IMR-90 (cell line): ENCODE data around the gene NMRAL1. TPM values are rescaled to one million over a fixed set of nuclear protein-coding genes. Genes with fewer than 3 reads are reported as not detected.
A peak's percentile ranks its signal among the peaks of the same experiment; 100 is the strongest.

Experiments used
- ATAC-seq: fragments of 200-7000 bp; cut with Tn5 transposase; 2 replicates; pipeline ENCODE4 v1.9.1; 2020; ENCODE audit warnings: low read depth, mild to moderate bottlenecking, moderate library complexity
- BruUV-seq: library from RNA; stranded (reverse); fragments of 400-500 nt; replicated peaks from 2 replicates; lab custom pipeline; 2021; lab: Mats Ljungman, UMichigan
- CTCF ChIA-PET: fragments of 300-600 bp; formaldehyde crosslinking; extraction: SDS; loops from one replicate; lab custom pipeline; 2021; ENCODE audit warnings: antibody characterized with exemption; lab: Yijun Ruan, JAX
- POLR2A ChIA-PET: fragments of 300-600 bp; sonication (Branson Sonifier 250); formaldehyde crosslinking; loops from one replicate; lab custom pipeline; 2022; ENCODE audit warnings: antibody characterized with exemption; ENCODE audit not compliant: unreplicated experiment; lab: Charles Lee
- DNase-seq: peaks from one replicate; pipeline ENCODE4 v3.0.0; 2013
- H2AFZ ChIP-seq: replicated peaks from 2 replicates; pipeline ENCODE3; 2013; ENCODE audit warnings: low read length, mild to moderate bottlenecking; ENCODE audit not compliant: poor library complexity
- H2AK5ac ChIP-seq: 2 replicates; pipeline ENCODE4 v1.6.1; 2013; ENCODE audit warnings: low read depth, low read length, inconsistent platforms
- H2AK9ac ChIP-seq: replicated peaks from 2 replicates; pipeline ENCODE3; 2013; ENCODE audit warnings: mild to moderate bottlenecking, low read depth, low read length, moderate library complexity; ENCODE audit not compliant: poor library complexity
- H2BK120ac ChIP-seq: 2 replicates; pipeline ENCODE4 v1.6.1; 2013; ENCODE audit warnings: low read depth, low read length, inconsistent platforms
- H2BK15ac ChIP-seq: 3 replicates; pipeline ENCODE4 v1.6.1; 2013; ENCODE audit warnings: low read depth, low read length, inconsistent platforms
- H2BK20ac ChIP-seq: 2 replicates; pipeline ENCODE4 v1.6.1; 2013; ENCODE audit warnings: low read depth, mild to moderate bottlenecking, inconsistent platforms, low read length, moderate library complexity
- H2BK5ac ChIP-seq: 2 replicates; pipeline ENCODE4 v1.6.1; 2013; ENCODE audit warnings: mild to moderate bottlenecking, low read depth, low read length, inconsistent platforms; ENCODE audit not compliant: poor library complexity, severe bottlenecking
- H3K14ac ChIP-seq: replicated peaks from 2 replicates; pipeline ENCODE4 v1.6.1; 2013; ENCODE audit warnings: low read depth, low read length, inconsistent platforms
- H3K18ac ChIP-seq: 2 replicates; pipeline ENCODE4 v1.6.1; 2013; ENCODE audit warnings: low read depth, low read length, control low read depth
- H3K23ac ChIP-seq: 2 replicates; pipeline ENCODE4 v1.6.1; 2013; ENCODE audit warnings: low read depth, low read length, inconsistent platforms
- H3K27ac ChIP-seq: 2 replicates; pipeline ENCODE4 v1.5.1; 2013; ENCODE audit warnings: mild to moderate bottlenecking, control low read depth, low read length; ENCODE audit not compliant: insufficient read depth
- H3K27me3 ChIP-seq: 2 replicates; pipeline ENCODE4 v1.6.1; 2013; ENCODE audit warnings: low read length; ENCODE audit not compliant: control insufficient read depth, insufficient read depth
- H3K36me3 ChIP-seq: 2 replicates; pipeline ENCODE4 v1.6.1; 2013; ENCODE audit warnings: low read length, mixed read lengths; ENCODE audit not compliant: control insufficient read depth, insufficient read depth
- H3K4ac ChIP-seq: 2 replicates; pipeline ENCODE4 v1.6.1; 2013; ENCODE audit warnings: low read depth, low read length, inconsistent platforms
- H3K4me1 ChIP-seq: 2 replicates; pipeline ENCODE4 v1.6.1; 2013; ENCODE audit warnings: low read length, mixed read lengths; ENCODE audit not compliant: control insufficient read depth, insufficient read depth
- H3K4me2 ChIP-seq: 2 replicates; pipeline ENCODE4 v1.6.1; 2013; ENCODE audit warnings: low read depth, mild to moderate bottlenecking, control low read depth, low read length, moderate library complexity
- H3K4me3 ChIP-seq: 2 replicates; pipeline ENCODE4 v1.5.1; 2013; ENCODE audit warnings: low read depth, mild to moderate bottlenecking, control low read depth, low read length, moderate library complexity; ENCODE audit not compliant: insufficient read depth
- H3K56ac ChIP-seq: 2 replicates; pipeline ENCODE4 v1.6.1; 2013; ENCODE audit warnings: low read length, inconsistent platforms; ENCODE audit not compliant: insufficient read depth; ENCODE audit errors: extremely low read depth
- H3K79me1 ChIP-seq, 2 experiments: 2 replicates each; pipeline ENCODE4 v1.6.1; 2013; ENCODE audit warnings: low read length in 2 of 2, inconsistent platforms in 1 of 2, low read depth in 1 of 2
- H3K9ac ChIP-seq: 2 replicates; pipeline ENCODE4 v1.6.1; 2013; ENCODE audit warnings: low read depth, low read length, control low read depth
- H3K9me1 ChIP-seq: 2 replicates; pipeline ENCODE4 v1.6.1; 2013; ENCODE audit warnings: low read length, inconsistent platforms; ENCODE audit not compliant: insufficient read depth
- H3K9me3 ChIP-seq: 2 replicates; pipeline ENCODE4 v1.6.1; 2013; ENCODE audit warnings: low read length; ENCODE audit not compliant: control insufficient read depth, insufficient read depth
- H4K20me1 ChIP-seq: 2 replicates; pipeline ENCODE4 v1.6.1; 2013; ENCODE audit warnings: low read length, inconsistent platforms; ENCODE audit not compliant: insufficient read depth
- H4K5ac ChIP-seq: 2 replicates; pipeline ENCODE4 v1.6.1; 2013; ENCODE audit warnings: mild to moderate bottlenecking, low read depth, low read length, control low read depth
- H4K8ac ChIP-seq, 2 experiments: 2 replicates each; pipeline ENCODE4 v1.6.1; 2013; ENCODE audit warnings: low read depth in 2 of 2, low read length in 2 of 2, control low read depth in 1 of 2, inconsistent platforms in 1 of 2
- H4K91ac ChIP-seq: 2 replicates; pipeline ENCODE4 v1.6.1; 2013; ENCODE audit warnings: low read depth, low read length, inconsistent platforms; ENCODE audit not compliant: insufficient read depth
- BHLHE40 ChIP-seq: fragments of 150-350 bp; IDR thresholded peaks from 2 replicates; pipeline ENCODE4 v1.6.1; 2016; ENCODE audit warnings: mild to moderate bottlenecking, low read depth, low read length
- CEBPB ChIP-seq: IDR thresholded peaks from 2 replicates; pipeline ENCODE4 v1.6.1; 2012; ENCODE audit warnings: low read depth, low read length, improper control_type of control experiment
- CTCF ChIP-seq: conservative IDR thresholded peaks from 2 replicates; pipeline ENCODE4 v1.5.1; 2012; ENCODE audit warnings: mild to moderate bottlenecking, low read depth, low read length, improper control_type of control experiment
- ELK1 ChIP-seq: fragments of 150-350 bp; IDR thresholded peaks from 2 replicates; pipeline ENCODE4 v1.6.1; 2016; ENCODE audit warnings: low read depth, mild to moderate bottlenecking, low read length, moderate library complexity, borderline replicate concordance
- FOS ChIP-seq: fragments of 150-350 bp; IDR thresholded peaks from 2 replicates; pipeline ENCODE4 v1.6.1; 2016; ENCODE audit warnings: low read depth, low read length
- MAFK ChIP-seq: IDR thresholded peaks from 2 replicates; pipeline ENCODE4 v1.6.1; 2012; ENCODE audit warnings: low read depth, low read length, improper control_type of control experiment
- MXI1 ChIP-seq: IDR thresholded peaks from 2 replicates; pipeline ENCODE4 v1.6.1; 2012; ENCODE audit warnings: low read depth, mild to moderate bottlenecking, low read length, moderate library complexity, borderline replicate concordance
- POLR2A ChIP-seq: IDR thresholded peaks from 2 replicates; pipeline ENCODE4 v1.6.1; 2012; ENCODE audit warnings: mild to moderate bottlenecking, low read depth, low read length
- RAD21 ChIP-seq: IDR thresholded peaks from 2 replicates; pipeline ENCODE4 v1.6.1; 2012; ENCODE audit warnings: low read length, improper control_type of control experiment
- RCOR1 ChIP-seq: IDR thresholded peaks from 2 replicates; pipeline ENCODE4 v1.6.1; 2012; ENCODE audit warnings: mild to moderate bottlenecking, low read length, improper control_type of control experiment; ENCODE audit not compliant: insufficient replicate concordance
- RFX5 ChIP-seq: IDR thresholded peaks from 2 replicates; pipeline ENCODE4 v1.8.0; 2012; ENCODE audit warnings: low read depth, mild to moderate bottlenecking, low read length, moderate library complexity
- SMC3 ChIP-seq: fragments of 150-350 bp; IDR thresholded peaks from 2 replicates; pipeline ENCODE4 v1.6.1; 2016; ENCODE audit warnings: low read depth, mild to moderate bottlenecking, antibody characterized with exemption, low read length, moderate library complexity
- WGBS, 2 experiments: methylation state at CpG; one replicate each; pipeline versions ENCODE4 v1.1.5 to v1.1.7; 2013; ENCODE audit warnings: missing lambda C conversion rate in 2 of 2; ENCODE audit not compliant: insufficient read length in 1 of 2; ENCODE audit errors: extremely low coverage in 2 of 2; 5-methylcytosine and 5-hydroxymethylcytosine counted together
- dilution Hi-C: fragments of 300-500 bp; cut with HindIII; formaldehyde crosslinking; loops from one replicate; pipeline ENCODE4 v1.14.3; 2018; ENCODE audit warnings: low sequenced_read_pairs; ENCODE audit not compliant: unreplicated experiment
- in situ Hi-C: fragments of 300-500 bp; cut with MboI; formaldehyde crosslinking; loops from 3 replicates; pipeline ENCODE4 v1.14.3; 2019; ENCODE audit warnings: low sequenced_read_pairs, inconsistent platforms, mixed read lengths
- intact Hi-C: fragments of 100-400 bp; cut with micrococcal nuclease; formaldehyde crosslinking; loops from 2 replicates; pipeline ENCODE4 v1.10.0; 2022
- polyA plus RNA-seq, 3 experiments: library from polyadenylated mRNA; depleted of rRNA; stranded (reverse); fragments of >200 nt; gene quantifications; 2 replicates each; pipeline ENCODE4 v1.2.3, GENCODE V29; 2012; ENCODE audit warnings: low replicate concordance in 1 of 3
- total RNA-seq: library from RNA; depleted of rRNA; stranded (reverse); fragments of >200 nt; gene quantifications from 2 replicates; pipeline ENCODE4 v1.2.3, GENCODE V29; 2012
- TF ChIP-seq, protein P1 (sequence below): fragments of 150-350 bp; IDR thresholded peaks from 2 replicates; pipeline ENCODE4 v1.6.1; 2017; ENCODE audit warnings: mild to moderate bottlenecking, antibody characterized with exemption, low read length, low read depth

The NMRAL1 gene
- total and polyA plus RNA-seq, 2 of the 4 experiments (the other 2 are of a cell fraction) = 48.6 to 67.6 TPM

DNA sequence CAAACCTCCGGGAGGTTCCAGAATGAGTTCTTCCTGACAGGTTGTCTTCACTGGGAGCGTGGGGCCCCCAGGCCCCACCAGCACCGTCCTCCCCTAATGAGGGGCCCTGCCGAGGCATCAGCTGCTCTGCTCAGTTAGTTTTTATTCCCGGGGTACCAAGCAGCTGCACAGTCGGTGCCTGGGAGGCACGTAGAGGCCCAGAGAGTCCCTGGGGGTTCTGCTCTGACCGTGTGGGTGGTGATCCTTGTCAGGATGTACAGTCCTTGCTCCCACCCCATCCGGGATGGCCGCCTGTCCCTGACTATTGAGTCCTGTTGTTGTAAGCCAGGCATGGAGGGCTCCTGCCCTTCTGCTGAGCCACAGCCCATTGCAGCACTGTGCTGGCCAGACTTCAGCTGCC, 18.5 kb downstream of the NMRAL1 start:
- peaks cover 10 to 32% of the 10 kb centered on the region in 2 experiments for H3K79me1 ChIP-seq
- no peak overlapping the region for H2BK5ac ChIP-seq
- H2BK15ac ChIP-seq = no peak overlapping the region
- no peak overlapping the region for H3K4ac ChIP-seq
- no peak overlapping the region for H3K9ac ChIP-seq
- H3K14ac ChIP-seq = no peak overlapping the region
- H3K18ac ChIP-seq = no peak overlapping the region
- H3K23ac ChIP-seq = no peak overlapping the region
- 85% methylated on average over 7 of the region's 10 CpGs; no CpG with 5 or more reads in 1 of the 2 experiments for WGBS, 2 experiments
- dilution Hi-C loops = no loop called here
- no peak overlapping the region for H3K56ac ChIP-seq
- no peak overlapping the region for H2AFZ ChIP-seq
- H4K91ac ChIP-seq = no peak overlapping the region
- no peak overlapping the region for H3K4me2 ChIP-seq
- BruUV-seq = TSS peak; percentile 80
- H3K9me3 ChIP-seq = no peaks in the 10 kb centered on the region
- H3K4me3 ChIP-seq = no peak overlapping the region
- in situ Hi-C loops = no loop called here
- ATAC-seq (no peak), DNase-seq (no peak)
- H3K4me1 ChIP-seq = peaks cover 9% of the 10 kb centered on the region
- H2BK120ac ChIP-seq = no peak overlapping the region
- H2AK5ac ChIP-seq = no peak overlapping the region
- H4K20me1 ChIP-seq = peaks cover 15% of the 10 kb centered on the region
- no peak overlapping the region for H2AK9ac ChIP-seq
- H2BK20ac ChIP-seq = no peak overlapping the region
- H3K36me3 ChIP-seq = peaks cover 40% of the 10 kb centered on the region
- no peak for TF ChIP-seq BHLHE40
- TF ChIP-seq, protein P1, sequence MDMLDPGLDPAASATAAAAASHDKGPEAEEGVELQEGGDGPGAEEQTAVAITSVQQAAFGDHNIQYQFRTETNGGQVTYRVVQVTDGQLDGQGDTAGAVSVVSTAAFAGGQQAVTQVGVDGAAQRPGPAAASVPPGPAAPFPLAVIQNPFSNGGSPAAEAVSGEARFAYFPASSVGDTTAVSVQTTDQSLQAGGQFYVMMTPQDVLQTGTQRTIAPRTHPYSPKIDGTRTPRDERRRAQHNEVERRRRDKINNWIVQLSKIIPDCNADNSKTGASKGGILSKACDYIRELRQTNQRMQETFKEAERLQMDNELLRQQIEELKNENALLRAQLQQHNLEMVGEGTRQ = no peak
- TF ChIP-seq RFX5 = no peak
- no peak for TF ChIP-seq CTCF
- no peak for TF ChIP-seq RAD21
- no peak for TF ChIP-seq CEBPB
- TF ChIP-seq SMC3 = no peak
- no peak for TF ChIP-seq FOS
- TF ChIP-seq RCOR1 = no peak
- TF ChIP-seq MXI1 = no peak
- no peak for TF ChIP-seq ELK1
- no peak for TF ChIP-seq MAFK
- TF ChIP-seq POLR2A = no peak
- H3K27me3 ChIP-seq = no peaks in the 10 kb centered on the region
- H4K8ac ChIP-seq = no peak overlapping the region
- CTCF ChIA-PET = no interaction called here
- no peak overlapping the region for H3K27ac ChIP-seq
- H4K5ac ChIP-seq = no peak overlapping the region
- POLR2A ChIA-PET = no interaction called here
- intact Hi-C loops = no loop called here
- H3K9me1 ChIP-seq = 0 out of 2 replicates have a peak, but pooled peaks cover 10% of the 10 kb centered on the region
